K562 (cell line): ENCODE measurements around the gene BRICD5. TPM values are rescaled to one million over a fixed set of nuclear protein-coding genes. Genes with fewer than 3 reads are reported as not detected.

Experiments
- ATAC-seq: fragments of 200-7000 bp; cut with Tn5 transposase; 3 replicates; pipeline ENCODE4 v1.9.1; 2020; ENCODE audit warnings: moderate library complexity
- BruUV-seq: library from RNA; stranded (reverse); fragments of 400-500 nt; replicated peaks from 2 replicates; lab custom pipeline; 2021; lab: Mats Ljungman, UMichigan
- CTCF ChIA-PET: fragments of 300-600 bp; formaldehyde crosslinking; extraction: SDS; loops from one replicate; lab custom pipeline; 2021; ENCODE audit warnings: low intra/inter-chr PET ratio; lab: Yijun Ruan, JAX
- POLR2A ChIA-PET: fragments of 300-600, 350-650 bp; sonication (Branson Sonifier 250); formaldehyde crosslinking; extraction: SDS; loops from one replicate; lab custom pipeline; 2021; ENCODE audit warnings: antibody characterized with exemption, inconsistent platforms; lab: Yijun Ruan, JAX
- DNase-seq, 4 experiments: peaks; one replicate each; pipeline versions ENCODE4 v3.0.0 to v3.0.0-alpha.2; 2011 to 2018; ENCODE audit warnings: low spot score in 3 of 4, mixed read lengths in 3 of 4; ENCODE audit errors: extremely low read depth in 1 of 4
- FAIRE-seq: peaks from 2 replicates; lab custom pipeline; 2011; peaks lifted over from hg19 to GRCh38; lab: Jason Lieb, UNC
- H2AFZ ChIP-seq: 2 replicates; pipeline ENCODE4 v1.6.0; 2011; ENCODE audit warnings: low read depth, low read length, control low read depth, inconsistent platforms
- H3K27ac ChIP-seq: fragments of 200-600 bp; 3 replicates; pipeline ENCODE4 v1.8.0; 2011; ENCODE audit warnings: low read depth, mild to moderate bottlenecking, control low read depth, inconsistent platforms, low read length, moderate library complexity, mixed read lengths; ENCODE audit errors: extremely low read depth
- H3K27me3 ChIP-seq, 2 experiments: fragments of 300-600 bp in 1 of 2; 2 replicates in 1 of 2; 3 replicates in 1 of 2; pipeline versions ENCODE4 v1.6.0 to v1.8.0; 2011; ENCODE audit warnings: inconsistent platforms in 2 of 2, low read length in 2 of 2, mild to moderate bottlenecking in 1 of 2, mixed read lengths in 1 of 2, moderate library complexity in 1 of 2; ENCODE audit not compliant: control insufficient read depth in 2 of 2, insufficient read depth in 2 of 2
- H3K36me3 ChIP-seq: fragments of 300-600 bp; 3 replicates; pipeline ENCODE4 v1.8.0; 2011; ENCODE audit warnings: mild to moderate bottlenecking, low read length, inconsistent platforms; ENCODE audit not compliant: control insufficient read depth, insufficient read depth
- H3K4me1 ChIP-seq, 2 experiments: fragments of 200-600 bp in 1 of 2; replicated peaks in 1 of 2; 2 replicates in 1 of 2; 3 replicates in 1 of 2; pipeline versions ENCODE4 v1.5.1 to v1.8.0; 2011; ENCODE audit warnings: inconsistent platforms in 2 of 2, low read length in 2 of 2, mild to moderate bottlenecking in 1 of 2, mixed read lengths in 1 of 2, moderate library complexity in 1 of 2; ENCODE audit not compliant: control insufficient read depth in 2 of 2, insufficient read depth in 2 of 2
- H3K4me2 ChIP-seq: 2 replicates; pipeline ENCODE4 v1.6.1; 2011; ENCODE audit warnings: low read length, control low read depth, inconsistent platforms, mixed read lengths; ENCODE audit not compliant: insufficient read depth
- H3K4me3 ChIP-seq: fragments of 200-600 bp; sonication (generic), shearing (Covaris generic); 2 replicates; pipeline ENCODE4 v1.5.1; 2016; ENCODE audit warnings: control low read depth, inconsistent platforms
- H3K79me2 ChIP-seq: fragments of 200-600 bp; 3 replicates; pipeline ENCODE4 v1.8.0; 2011; ENCODE audit warnings: low read length, inconsistent platforms; ENCODE audit not compliant: control insufficient read depth, insufficient read depth
- H3K9ac ChIP-seq, 2 experiments: 2 replicates each; pipeline versions ENCODE4 v1.6.0 to v1.6.1; 2011; ENCODE audit warnings: low read depth in 2 of 2, low read length in 2 of 2, control low read depth in 1 of 2, inconsistent platforms in 1 of 2, mild to moderate bottlenecking in 1 of 2, mixed read lengths in 1 of 2; ENCODE audit not compliant: insufficient read depth in 1 of 2
- H3K9me1 ChIP-seq: one replicate; pipeline ENCODE4 v1.6.0; 2011; ENCODE audit warnings: inconsistent platforms, mild to moderate bottlenecking, low read length, moderate library complexity; ENCODE audit not compliant: control insufficient read depth, insufficient read depth
- H3K9me3 ChIP-seq: replicated peaks from 2 replicates; pipeline ENCODE4 v1.5.1; 2011; ENCODE audit warnings: low read depth, low read length, inconsistent platforms; ENCODE audit not compliant: control insufficient read depth, insufficient read depth
- H4K20me1 ChIP-seq: replicated peaks from 2 replicates; pipeline ENCODE4 v1.6.1; 2011; ENCODE audit warnings: low read length, inconsistent platforms, mixed read lengths; ENCODE audit not compliant: control insufficient read depth, insufficient read depth
- HDGF ChIP-seq: fragments of 450-650 bp; IDR thresholded peaks from 2 replicates; pipeline ENCODE4 v1.6.1; 2016
- HMG20B ChIP-seq: fragments of 250-450 bp; sonication (Bioruptor Pico); IDR thresholded peaks from 2 replicates; pipeline ENCODE4 v1.5.0; 2021; ENCODE audit warnings: mild to moderate bottlenecking
- PML ChIP-seq: IDR thresholded peaks from 2 replicates; pipeline ENCODE4 v1.6.1; 2012; ENCODE audit warnings: low read length, inconsistent platforms
- RAD21 ChIP-seq, 2 experiments: fragments of 250-450 bp in 1 of 2; fragments of 450-650 bp in 1 of 2; sonication (Bioruptor Pico) in 1 of 2; formaldehyde crosslinking in 1 of 2; IDR thresholded peaks in 1 of 2; conservative IDR thresholded peaks in 1 of 2; 2 replicates each; pipeline versions ENCODE4 v1.4.0 to v1.8.0; 2020 to 2022; ENCODE audit warnings: mild to moderate bottlenecking in 2 of 2, moderate library complexity in 1 of 2
- RBFOX2 ChIP-seq: fragments of 200-400 bp; formaldehyde crosslinking; IDR thresholded peaks from 2 replicates; pipeline ENCODE4 v1.6.1; 2017; ENCODE audit warnings: low read depth, mild to moderate bottlenecking, low read length, moderate library complexity
- TCF15 ChIP-seq: fragments of 250-450 bp; sonication (Bioruptor Pico); IDR thresholded peaks from 2 replicates; pipeline ENCODE4 v1.8.0; 2022; ENCODE audit warnings: moderate library complexity, mild to moderate bottlenecking, inconsistent platforms
- ZBTB7A ChIP-seq: IDR thresholded peaks from 2 replicates; pipeline ENCODE4 v1.6.1; 2011; ENCODE audit warnings: low read depth, mild to moderate bottlenecking, low read length, moderate library complexity, borderline replicate concordance; ENCODE audit not compliant: control insufficient read depth
- ZNF717 ChIP-seq: fragments of 250-450 bp; sonication (Bioruptor Pico); IDR thresholded peaks from 2 replicates; pipeline ENCODE4 v1.5.0; 2021
- ZNF75A ChIP-seq: fragments of 450-650 bp; formaldehyde crosslinking; IDR thresholded peaks from 2 replicates; pipeline ENCODE4 v1.4.0; 2020; ENCODE audit warnings: mild to moderate bottlenecking
- ZSCAN29 ChIP-seq: fragments of 450-650 bp; IDR thresholded peaks from 2 replicates; pipeline ENCODE4 v1.6.1; 2017
- ZZZ3 ChIP-seq: fragments of 450-650 bp; IDR thresholded peaks from 2 replicates; pipeline ENCODE4 v1.6.1; 2016; ENCODE audit warnings: antibody characterized with exemption, mild to moderate bottlenecking, moderate library complexity
- WGBS: fragments of 100-300 bp; shearing (Covaris generic); methylation state at CpG from one replicate; pipeline ENCODE4 v1.1.6; 2016; ENCODE audit warnings: low coverage, mixed read lengths; ENCODE audit not compliant: insufficient coverage; ENCODE audit errors: missing lambda C conversion rate; 5-methylcytosine and 5-hydroxymethylcytosine counted together
- in situ Hi-C: fragments of 300-500 bp; cut with MboI; formaldehyde crosslinking; loops from 4 replicates; pipeline ENCODE4 v1.15.0; 2018; ENCODE audit warnings: inconsistent platforms, mixed read lengths
- intact Hi-C: fragments of 100-400 bp; cut with micrococcal nuclease; formaldehyde crosslinking; loops from 2 replicates; pipeline ENCODE4 v1.14.2; 2022
- polyA plus RNA-seq, 8 experiments: library from polyadenylated mRNA; depleted of rRNA in 4 of 8; stranded (reverse) in 5 of 8; unstranded in 3 of 8; fragments of >200 nt; fragmentation: Nextera tagmentation in 2 of 8; fragmentation: Illumina TruSeq in 1 of 8; extraction: Ambion mirVana in 2 of 8; extraction: Trizol in 1 of 8; gene quantifications; 2 replicates each; pipeline versions ENCODE4 v1.2.1 to v1.2.3, GENCODE V29; 2011 to 2014; ENCODE audit warnings: inconsistent platforms in 1 of 8, missing spikeins in 1 of 8
- total RNA-seq, 7 experiments: library from RNA; depleted of rRNA in 6 of 7; stranded (reverse); fragments of >200 nt in 6 of 7; fragmentation: Illumina TruSeq in 2 of 7; extraction: Trizol in 2 of 7; gene quantifications; 2 replicates each; pipeline versions ENCODE4 v1.2.1 to v1.2.3, GENCODE V29; 2011 to 2021; ENCODE audit warnings: low replicate concordance in 1 of 7
- TF ChIP-seq, protein P1 (sequence below): sonication (generic); formaldehyde crosslinking; IDR thresholded peaks from 2 replicates; pipeline ENCODE4 v1.9.0; 2022; ENCODE audit warnings: mild to moderate bottlenecking, missing genetic modification reagents

The BRICD5 gene
- total and polyA plus RNA-seq, 9 of the 15 experiments (the other 6 are each of a cell fraction or from before 2014, with no cell fraction given), result 0.24 to 15.1 (median 2.4) TPM; not detected in 1

GRCh38 chr16:2187212-2187611, 23.5 kb downstream of the BRICD5 start (continued):
- TF ChIP-seq, protein P1, sequence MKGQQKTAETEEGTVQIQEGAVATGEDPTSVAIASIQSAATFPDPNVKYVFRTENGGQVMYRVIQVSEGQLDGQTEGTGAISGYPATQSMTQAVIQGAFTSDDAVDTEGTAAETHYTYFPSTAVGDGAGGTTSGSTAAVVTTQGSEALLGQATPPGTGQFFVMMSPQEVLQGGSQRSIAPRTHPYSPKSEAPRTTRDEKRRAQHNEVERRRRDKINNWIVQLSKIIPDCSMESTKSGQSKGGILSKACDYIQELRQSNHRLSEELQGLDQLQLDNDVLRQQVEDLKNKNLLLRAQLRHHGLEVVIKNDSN, result no peak
- TF ChIP-seq RAD21 (CRISPR knock-in tag; conservative IDR thresholded peaks at IDR 0.05 in 1 of 2, IDR thresholded peaks at IDR 0.05 in 1 of 2), result no peak
- TF ChIP-seq HMG20B (CRISPR knock-in tag), result no peak
- no peak for TF ChIP-seq ZZZ3
- TF ChIP-seq ZNF75A (CRISPR knock-in tag), result no peak
- no peak for TF ChIP-seq TCF15 (CRISPR knock-in tag)
- TF ChIP-seq HDGF, result no peak

- H3K36me3 ChIP-seq, result no peaks in the 10 kb centered on the region
- ATAC-seq (no peak), DNase-seq (no peak), FAIRE-seq (no peak)
- H3K4me3 ChIP-seq, result no peak overlapping the region; the same call in 1 of the 2 replicates
- in situ Hi-C loops, result no loop called here
- peak overlapping the region in 1 of 2 experiments; percentile 89; a peak in 2 of 4 replicates for H3K9ac ChIP-seq
- H3K27ac ChIP-seq, result no peak overlapping the region
- ChIA-PET POLR2A (no interaction called here), CTCF (no interaction called here)
- TF ChIP-seq ZBTB7A (peak; percentile 12; the same call in 1 of the 2 replicates), ZNF717 (CRISPR knock-in tag) (no peak), ZSCAN29 (no peak), PML (no peak), RBFOX2 (0 out of 2 replicates have a peak, but pooled peaks have one; percentile 12)
- 72% methylated on average over 14 of the region's 20 CpGs for WGBS
- no peaks in the 10 kb centered on the region for H4K20me1 ChIP-seq
- H3K79me2 ChIP-seq, result no peaks in the 10 kb centered on the region
- no peaks in the 10 kb centered on the region for H3K27me3 ChIP-seq
- no peak overlapping the region for H3K4me2 ChIP-seq
- H3K4me1 ChIP-seq, result peaks cover 2 to 87% of the 10 kb centered on the region in 2 experiments; a peak in 3 of 5 replicates
- no peaks in the 10 kb centered on the region for H3K9me1 ChIP-seq
- no peaks in the 10 kb centered on the region for H3K9me3 ChIP-seq
- intact Hi-C loops, result no loop called here
- BruUV-seq, result no TSS peak
- no peak overlapping the region for H2AFZ ChIP-seq
Observed at GRCh38 chr16:2186505-2186904, 24.2 kb downstream of the BRICD5 start.
